ENCODE results near the gene NUDCD3.

GRCh38 chr7:44455155-44455554, 35.3 kb downstream of the NUDCD3 start:
- TF ChIP-seq CTCF (IDR thresholded peaks at IDR 0.05) (no peak), POLR2A (IDR thresholded peaks at IDR 0.05) (no peak)
